KMS-11 (cell line): Measurements from ENCODE around the gene MADCAM1.

ENCODE experiments used
- H2AFZ ChIP-seq: fragments of 200-600 bp; sonication (generic); 2 replicates; pipeline ENCODE4 v1.6.1; 2016; ENCODE audit warnings: antibody characterized with exemption, mixed run types, low read depth
- H3K27ac ChIP-seq: fragments of 200-600 bp; sonication (generic); 2 replicates; pipeline ENCODE4 v1.6.1; 2016; ENCODE audit warnings: mild to moderate bottlenecking, mixed run types
- H3K27me3 ChIP-seq: fragments of 200-600 bp; sonication (generic); 2 replicates; pipeline ENCODE4 v1.6.1; 2017; ENCODE audit warnings: mild to moderate bottlenecking, low read depth, mixed run types, moderate library complexity; ENCODE audit not compliant: insufficient read depth
- H3K36me3 ChIP-seq: fragments of 200-600 bp; sonication (generic); 2 replicates; pipeline ENCODE4 v1.6.1; 2017; ENCODE audit warnings: mild to moderate bottlenecking, mixed run types; ENCODE audit not compliant: insufficient read depth
- H3K4me1 ChIP-seq: fragments of 200-600 bp; sonication (generic); 2 replicates; pipeline ENCODE4 v1.6.1; 2016; ENCODE audit warnings: mild to moderate bottlenecking, low read depth, mixed run types; ENCODE audit not compliant: poor library complexity, severe bottlenecking
- H3K4me2 ChIP-seq: fragments of 200-600 bp; sonication (generic); 2 replicates; pipeline ENCODE4 v1.7.0; 2016; ENCODE audit warnings: mild to moderate bottlenecking, mixed run types
- H3K4me3 ChIP-seq: fragments of 200-600 bp; sonication (generic); IDR thresholded peaks from 2 replicates; pipeline ENCODE4 v1.6.1; 2017; ENCODE audit warnings: low read depth, low read length, mixed read lengths; ENCODE audit not compliant: insufficient read depth
- H3K79me2 ChIP-seq: fragments of 200-600 bp; sonication (generic); 2 replicates; pipeline ENCODE4 v1.6.1; 2016; ENCODE audit warnings: low read depth, mixed run types; ENCODE audit not compliant: insufficient read depth
- H3K9ac ChIP-seq: fragments of 200-600 bp; sonication (generic); 2 replicates; pipeline ENCODE4 v1.6.1; 2016; ENCODE audit warnings: mild to moderate bottlenecking, mixed run types
- H4K20me1 ChIP-seq: fragments of 200-600 bp; sonication (generic); 2 replicates; pipeline ENCODE4 v1.6.1; 2016; ENCODE audit warnings: mild to moderate bottlenecking, mixed run types; ENCODE audit not compliant: insufficient read depth
- TF ChIP-seq, protein P1 (sequence below): fragments of 200-600 bp; sonication (generic); conservative IDR thresholded peaks from 2 replicates; pipeline ENCODE4 v1.6.1; 2017; ENCODE audit warnings: low read depth, mild to moderate bottlenecking, antibody characterized with exemption, low read length, moderate library complexity, mixed read lengths

MADCAM1 gene

DNA sequence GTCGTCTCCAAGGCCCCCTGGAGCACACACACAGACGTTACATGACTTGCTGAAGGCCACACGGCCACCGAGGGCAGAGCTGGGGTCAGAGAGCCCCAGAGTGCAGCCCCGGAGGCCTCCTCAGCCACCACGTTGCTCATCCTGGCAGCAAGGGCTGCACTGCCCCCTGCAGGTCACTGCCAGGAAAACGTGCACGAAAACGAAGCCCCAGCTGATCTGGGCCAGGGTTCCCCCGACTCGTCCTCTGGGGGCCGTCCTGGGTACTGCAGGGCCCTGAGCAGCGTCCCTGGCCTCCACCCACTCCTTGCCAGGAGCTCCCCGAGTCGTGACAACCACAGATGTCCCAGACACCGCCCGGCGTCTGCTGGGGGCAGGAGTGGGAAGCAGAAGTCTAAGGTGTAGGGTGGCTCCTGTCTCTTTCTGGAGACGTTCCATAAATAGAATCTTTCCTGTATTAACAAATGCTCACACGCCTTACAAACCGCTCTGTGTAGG, 14.4 kb downstream of the MADCAM1 start:
- Histone ChIP-seq H3K4me3 (no peak overlapping the region), H3K4me1 (peaks cover 39% of the 10 kb centered on the region), H3K27me3 (no peaks in the 10 kb centered on the region), H3K9ac (peak overlapping the region; percentile 66), H2AFZ (peak overlapping the region; percentile 30), H3K36me3 (no peaks in the 10 kb centered on the region), H3K4me2 (peak overlapping the region; percentile 55), H3K27ac (peak overlapping the region; percentile 95), H3K79me2 (peaks cover 12% of the 10 kb centered on the region; the same call in 1 of the 2 replicates), H4K20me1 (no peaks in the 10 kb centered on the region)
- TF ChIP-seq, protein P1, sequence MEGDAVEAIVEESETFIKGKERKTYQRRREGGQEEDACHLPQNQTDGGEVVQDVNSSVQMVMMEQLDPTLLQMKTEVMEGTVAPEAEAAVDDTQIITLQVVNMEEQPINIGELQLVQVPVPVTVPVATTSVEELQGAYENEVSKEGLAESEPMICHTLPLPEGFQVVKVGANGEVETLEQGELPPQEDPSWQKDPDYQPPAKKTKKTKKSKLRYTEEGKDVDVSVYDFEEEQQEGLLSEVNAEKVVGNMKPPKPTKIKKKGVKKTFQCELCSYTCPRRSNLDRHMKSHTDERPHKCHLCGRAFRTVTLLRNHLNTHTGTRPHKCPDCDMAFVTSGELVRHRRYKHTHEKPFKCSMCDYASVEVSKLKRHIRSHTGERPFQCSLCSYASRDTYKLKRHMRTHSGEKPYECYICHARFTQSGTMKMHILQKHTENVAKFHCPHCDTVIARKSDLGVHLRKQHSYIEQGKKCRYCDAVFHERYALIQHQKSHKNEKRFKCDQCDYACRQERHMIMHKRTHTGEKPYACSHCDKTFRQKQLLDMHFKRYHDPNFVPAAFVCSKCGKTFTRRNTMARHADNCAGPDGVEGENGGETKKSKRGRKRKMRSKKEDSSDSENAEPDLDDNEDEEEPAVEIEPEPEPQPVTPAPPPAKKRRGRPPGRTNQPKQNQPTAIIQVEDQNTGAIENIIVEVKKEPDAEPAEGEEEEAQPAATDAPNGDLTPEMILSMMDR = peak; percentile 92

DNA sequence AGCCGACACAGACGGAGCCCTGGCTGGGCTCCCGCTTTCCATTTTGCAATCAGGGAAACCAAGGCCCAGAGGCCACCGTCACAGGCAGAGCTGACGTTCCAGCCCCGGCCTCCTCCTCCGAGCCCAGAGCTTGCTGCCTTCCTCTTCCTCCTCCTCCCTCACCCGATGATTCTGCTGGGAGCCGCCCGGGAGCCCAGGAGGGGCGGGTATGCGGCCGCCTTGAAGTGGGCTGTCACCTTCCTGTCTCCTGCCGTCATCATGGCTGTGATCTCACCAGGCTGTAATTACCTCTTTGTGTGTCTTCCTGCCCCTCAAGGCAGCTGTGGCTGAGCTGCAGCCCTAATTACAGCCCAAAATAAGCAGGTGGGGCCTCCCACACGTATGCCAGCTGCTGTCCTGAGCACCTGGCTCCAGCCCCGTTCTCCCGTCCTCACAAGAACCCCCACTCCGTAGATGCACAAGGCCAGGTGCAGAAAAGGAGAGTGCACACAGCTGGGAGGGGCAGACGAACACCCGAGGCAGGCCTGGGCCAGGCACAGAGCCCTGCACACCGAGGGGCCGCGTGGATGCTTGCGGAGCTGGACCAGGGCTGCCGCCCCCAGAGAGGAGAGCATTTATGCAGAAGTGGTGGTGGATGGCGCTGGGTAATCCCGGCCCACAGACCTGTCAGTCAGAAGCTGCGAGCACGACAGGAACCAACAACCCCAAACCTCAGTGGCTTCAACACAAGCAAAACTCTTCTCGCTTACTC, 15.0 kb downstream of the MADCAM1 start:
- peak overlapping the region; percentile 55 for H3K4me2 ChIP-seq

DNA sequence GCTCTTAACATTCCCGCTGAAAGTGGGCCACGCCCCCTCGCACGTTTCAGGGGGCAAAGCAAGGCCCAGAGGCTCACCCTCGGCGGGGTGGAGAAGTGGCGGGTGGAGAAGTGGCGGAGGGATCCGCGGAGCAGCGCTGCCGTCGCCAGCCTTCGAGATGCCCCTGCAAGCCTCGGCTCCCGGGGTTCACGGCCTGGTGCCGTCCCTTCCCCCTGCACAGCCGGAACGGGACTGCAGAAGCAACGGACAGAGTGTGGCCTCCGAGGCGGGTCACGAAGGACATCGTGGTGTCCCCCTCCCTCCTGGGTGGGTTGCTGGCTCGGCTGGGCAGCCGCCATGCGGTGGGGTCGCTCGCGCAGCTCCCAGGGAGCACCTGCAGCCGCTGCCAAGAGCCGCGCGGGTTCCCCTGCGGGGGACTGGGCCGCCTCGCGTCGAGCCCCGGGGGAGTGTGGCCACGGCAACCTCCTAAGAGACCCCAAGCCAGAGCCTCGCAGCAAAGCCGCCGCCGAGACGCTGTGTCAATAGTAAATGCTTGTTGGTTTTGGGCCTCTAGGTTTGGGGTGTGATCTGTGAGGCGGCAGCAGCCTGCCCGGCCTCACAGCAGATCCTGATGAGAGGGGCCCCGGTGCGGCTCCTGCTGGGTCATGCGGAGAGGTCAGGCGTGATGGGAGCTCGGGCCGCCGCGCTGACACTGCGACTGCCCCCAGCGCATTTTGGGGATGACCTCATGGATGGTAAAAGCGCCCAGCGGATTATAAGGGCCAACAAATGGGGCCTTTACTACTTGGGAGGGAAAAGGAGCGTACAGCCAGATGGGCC, 16.5 kb downstream of the MADCAM1 start:
- no peaks in the 10 kb centered on the region for H3K36me3 ChIP-seq
- H3K4me3 ChIP-seq = no peak overlapping the region
- TF ChIP-seq, protein P1 = no peak
- no peak overlapping the region for H3K27ac ChIP-seq
- no peak overlapping the region for H2AFZ ChIP-seq
- H3K79me2 ChIP-seq = peaks cover 12% of the 10 kb centered on the region; the same call in 1 of the 2 replicates
- no peak overlapping the region for H3K9ac ChIP-seq
- no peak overlapping the region for H3K4me2 ChIP-seq
- H4K20me1 ChIP-seq = no peaks in the 10 kb centered on the region
- peaks cover 30% of the 10 kb centered on the region for H3K4me1 ChIP-seq
- no peaks in the 10 kb centered on the region for H3K27me3 ChIP-seq

More for the DNA sequence above, 15.0 kb downstream of the MADCAM1 start:
- H3K9ac ChIP-seq = peak overlapping the region; percentile 66
- H4K20me1 ChIP-seq = no peaks in the 10 kb centered on the region
- H3K27me3 ChIP-seq = no peaks in the 10 kb centered on the region
- peak overlapping the region; percentile 28 for H2AFZ ChIP-seq
- peak overlapping the region; percentile 95 for H3K27ac ChIP-seq
- H3K4me3 ChIP-seq = no peak overlapping the region
- H3K4me1 ChIP-seq = peaks cover 32% of the 10 kb centered on the region
- H3K79me2 ChIP-seq = peaks cover 12% of the 10 kb centered on the region; the same call in 1 of the 2 replicates
- no peaks in the 10 kb centered on the region for H3K36me3 ChIP-seq
- TF ChIP-seq, protein P1 = no peak

GRCh38 chr19:513368-514165, 17.3 kb downstream of the MADCAM1 start:
- no peak overlapping the region for H3K4me2 ChIP-seq
- H3K9ac ChIP-seq = no peak overlapping the region
- no peak overlapping the region for H3K4me3 ChIP-seq
- no peaks in the 10 kb centered on the region for H4K20me1 ChIP-seq
- peaks cover 4% of the 10 kb centered on the region; the same call in 1 of the 2 replicates for H3K79me2 ChIP-seq
- H2AFZ ChIP-seq = no peak overlapping the region
- H3K4me1 ChIP-seq = peaks cover 25% of the 10 kb centered on the region
- no peaks in the 10 kb centered on the region for H3K36me3 ChIP-seq
- H3K27ac ChIP-seq = no peak overlapping the region
- TF ChIP-seq, protein P1 = no peak
- no peaks in the 10 kb centered on the region for H3K27me3 ChIP-seq
